ENCODE data around the gene TCF4. TPM values are rescaled to one million over a fixed set of nuclear protein-coding genes. Genes with fewer than 3 reads are reported as not detected.

TCF4 gene
- total and polyA plus RNA-seq, 7 donors: 3.5 to 149 (median 106) TPM

- Histone ChIP-seq H3K4me1 (peaks cover 0 to 36% (median 16%) of the 10 kb centered on the region in 4 donors), H3K27ac (no peak overlapping the region), H3K9me3 (no peaks in the 10 kb centered on the region), H3K27me3 (no peaks in the 10 kb centered on the region), H3K4me3 (no peak overlapping the region), H3K36me3 (no peaks in the 10 kb centered on the region)
- TF ChIP-seq EP300 (IDR thresholded peaks at IDR 0.05) (no peak), POLR2A (IDR thresholded peaks at IDR 0.05) (no peak), CTCF (IDR thresholded peaks at IDR 0.05) (no peak), POLR2AphosphoS5 (IDR thresholded peaks at IDR 0.05) (no peak)
- intact Hi-C loops (cut with DNase I): no loop called here
- DNase-seq: no peak
- WGBS, 2 donors: 18 to 20% methylated on average over 2 of the region's 2 CpGs
These were observed 99.5 kb downstream of the TCF4 start for GRCh38 chr18:55488473-55488872.

DNA sequence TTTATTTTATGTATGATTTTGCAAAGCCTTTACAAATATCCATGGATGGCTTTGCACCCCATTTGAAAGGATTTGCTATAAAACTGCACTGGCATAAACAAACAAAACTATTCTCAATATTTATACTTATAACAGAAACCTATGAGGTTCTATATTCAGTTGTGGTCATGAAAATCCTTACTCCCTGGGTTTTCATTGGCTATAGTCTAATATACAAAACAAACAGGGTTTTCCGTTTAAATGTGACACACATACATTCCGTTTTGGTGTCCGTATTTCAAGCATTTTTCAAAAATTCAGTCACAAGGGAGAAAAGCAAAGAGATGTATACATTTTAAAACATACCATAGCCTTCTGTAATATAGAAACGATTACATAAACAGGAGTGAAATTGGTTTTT lies 100.0 kb downstream of the TCF4 start:
- TF ChIP-seq EP300 (IDR thresholded peaks at IDR 0.05): no peak
- TF ChIP-seq POLR2A (IDR thresholded peaks at IDR 0.05): no peak
- Histone ChIP-seq H3K27ac (no peak overlapping the region), H3K36me3 (no peaks in the 10 kb centered on the region), H3K27me3 (no peaks in the 10 kb centered on the region), H3K4me1 (peaks cover 0 to 36% (median 16%) of the 10 kb centered on the region in 4 donors), H3K9me3 (no peaks in the 10 kb centered on the region), H3K4me3 (no peak overlapping the region)
- no peak for DNase-seq
- WGBS, 2 donors: 59 to 69% methylated on average over 4 of the region's 4 CpGs
- intact Hi-C loops (cut with DNase I): no loop called here

GRCh38 chr18:55486936-55487335 lies 101.1 kb downstream of the TCF4 start:
- Histone ChIP-seq H3K27me3 (no peaks in the 10 kb centered on the region), H3K4me3 (no peak overlapping the region), H3K4me1 (peaks cover 0 to 36% (median 16%) of the 10 kb centered on the region in 4 donors), H3K27ac (no peak overlapping the region), H3K36me3 (no peaks in the 10 kb centered on the region), H3K9me3 (no peaks in the 10 kb centered on the region)
- DNase-seq: no peak
- intact Hi-C loops (cut with DNase I): no loop called here
- 90 to 92% methylated on average over 3 of the region's 3 CpGs for WGBS, 2 donors
- no peak for TF ChIP-seq EP300 (IDR thresholded peaks at IDR 0.05)
- TF ChIP-seq POLR2A (IDR thresholded peaks at IDR 0.05): no peak
- TF ChIP-seq POLR2AphosphoS5 (IDR thresholded peaks at IDR 0.05): no peak
- no peak for TF ChIP-seq CTCF (IDR thresholded peaks at IDR 0.05)

DNA sequence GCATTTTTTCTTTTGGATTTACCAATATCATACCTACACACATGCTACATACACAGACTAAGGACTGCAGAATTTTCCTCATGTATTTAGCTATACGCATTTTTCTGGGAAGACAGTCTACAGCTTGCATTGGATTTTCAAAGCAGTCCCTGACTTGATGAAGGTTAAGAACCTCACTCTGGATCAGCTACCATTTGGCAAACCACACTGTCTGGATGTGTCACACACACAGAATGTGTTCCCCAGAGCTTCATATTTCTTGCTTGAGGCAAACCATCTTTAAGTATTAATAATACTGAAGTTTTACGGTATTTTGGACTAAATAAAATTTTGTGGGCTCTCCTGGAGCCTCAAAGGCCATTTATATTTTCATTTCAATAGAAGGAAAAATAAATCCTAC lies 102.3 kb downstream of the TCF4 start:
- Histone ChIP-seq H3K27ac (no peak overlapping the region), H3K9me3 (no peaks in the 10 kb centered on the region), H3K4me1 (peaks cover 0 to 31% (median 14%) of the 10 kb centered on the region in 4 donors), H3K27me3 (no peaks in the 10 kb centered on the region), H3K4me3 (no peak overlapping the region), H3K36me3 (no peaks in the 10 kb centered on the region)
- no peak for DNase-seq
- WGBS, 2 donors: 80 to 89% methylated on average over 2 of the region's 2 CpGs
- TF ChIP-seq POLR2A (IDR thresholded peaks at IDR 0.05) (no peak), POLR2AphosphoS5 (IDR thresholded peaks at IDR 0.05) (no peak), EP300 (IDR thresholded peaks at IDR 0.05) (no peak), CTCF (IDR thresholded peaks at IDR 0.05) (no peak)
- intact Hi-C loops (cut with DNase I): no loop called here

DNA sequence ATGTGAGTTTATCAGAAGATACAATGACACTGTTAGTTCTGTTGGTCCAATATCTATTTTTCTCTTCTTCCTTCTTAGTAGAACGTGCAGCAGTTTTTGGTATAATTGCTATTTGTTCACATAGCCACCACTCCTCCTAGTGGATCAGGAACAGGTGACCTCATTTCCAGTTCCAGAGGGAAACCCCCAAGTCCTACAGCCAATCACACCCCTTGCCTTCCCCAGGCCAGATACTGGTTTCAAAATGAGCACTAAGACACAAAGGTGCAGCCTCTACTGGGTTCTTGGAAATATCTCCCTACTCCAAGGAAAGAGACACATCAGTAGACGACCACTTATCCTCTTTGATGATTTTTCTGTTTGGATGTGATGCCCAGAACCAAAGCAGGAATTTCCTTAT lies 103.2 kb downstream of the TCF4 start:
- Histone ChIP-seq H3K27ac (no peak overlapping the region), H3K36me3 (no peaks in the 10 kb centered on the region), H3K4me1 (peaks cover 0 to 29% (median 14%) of the 10 kb centered on the region in 4 donors), H3K27me3 (no peaks in the 10 kb centered on the region), H3K4me3 (no peak overlapping the region), H3K9me3 (no peaks in the 10 kb centered on the region)
- TF ChIP-seq POLR2A (IDR thresholded peaks at IDR 0.05) (no peak), POLR2AphosphoS5 (IDR thresholded peaks at IDR 0.05) (no peak), EP300 (IDR thresholded peaks at IDR 0.05) (no peak), CTCF (IDR thresholded peaks at IDR 0.05) (no peak)
- intact Hi-C loops (cut with DNase I): loop anchor here (5.0 kb wide), 1 partner anchor 137 kb away; no protein-coding TSS in a partner anchor
- DNase-seq: no peak
- 61 to 76% methylated on average over 2 of the region's 2 CpGs for WGBS, 2 donors

Measured in sigmoid colon (tissue), 7 donors.